ENCODE measurements around the gene GREB1L. TPM values are rescaled to one million over a fixed set of nuclear protein-coding genes. Genes with fewer than 3 reads are reported as not detected.

The GREB1L gene
- total and polyA plus RNA-seq, 2 of the 13 experiments (the other 11 are each of a cell fraction or from before 2014, with no cell fraction given), result 0.17 to 0.66 TPM

GRCh38 chr18:21546423-21546822 lies 304.4 kb downstream of the GREB1L start (continued):
- TF ChIP-seq, protein P1, sequence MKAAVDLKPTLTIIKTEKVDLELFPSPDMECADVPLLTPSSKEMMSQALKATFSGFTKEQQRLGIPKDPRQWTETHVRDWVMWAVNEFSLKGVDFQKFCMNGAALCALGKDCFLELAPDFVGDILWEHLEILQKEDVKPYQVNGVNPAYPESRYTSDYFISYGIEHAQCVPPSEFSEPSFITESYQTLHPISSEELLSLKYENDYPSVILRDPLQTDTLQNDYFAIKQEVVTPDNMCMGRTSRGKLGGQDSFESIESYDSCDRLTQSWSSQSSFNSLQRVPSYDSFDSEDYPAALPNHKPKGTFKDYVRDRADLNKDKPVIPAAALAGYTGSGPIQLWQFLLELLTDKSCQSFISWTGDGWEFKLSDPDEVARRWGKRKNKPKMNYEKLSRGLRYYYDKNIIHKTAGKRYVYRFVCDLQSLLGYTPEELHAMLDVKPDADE (CRISPR knock-in tag; IDR thresholded peaks at IDR 0.05), result no peak
- TF ChIP-seq NR2F1 (CRISPR knock-in tag; IDR thresholded peaks at IDR 0.05) (no peak), ZNF703 (CRISPR knock-in tag; IDR thresholded peaks at IDR 0.05; ENCODE audit: borderline replicate concordance) (no peak), MIER2 (CRISPR knock-in tag; IDR thresholded peaks at IDR 0.05) (no peak), ZMYM3 (CRISPR knock-in tag; IDR thresholded peaks at IDR 0.05) (peak; percentile 42; the same call in 1 of the 2 replicates), GABPB1 (CRISPR knock-in tag; IDR thresholded peaks at IDR 0.05) (no peak), MAFF (IDR thresholded peaks at IDR 0.05; ENCODE audit: low read depth, low read length) (no peak), U2AF2 (IDR thresholded peaks at IDR 0.05; ENCODE audit: low read depth, low read length) (no peak), PHF8 (CRISPR knock-in tag; IDR thresholded peaks at IDR 0.05) (no peak)

- Histone ChIP-seq H3K4me1 (ENCODE audit: insufficient read depth, low read length) (peaks cover 63% of the 10 kb centered on the region), H3K79me2 (ENCODE audit: insufficient read depth, low read length) (peaks cover 2% of the 10 kb centered on the region), H3K9me3 (ENCODE audit: low read length) (no peaks in the 10 kb centered on the region), H4K20me1 (ENCODE audit: insufficient read depth, low read length) (no peaks in the 10 kb centered on the region), H3K27ac (ENCODE audit: extremely low read length, insufficient read depth, low read length) (peak overlapping the region; percentile 80), H3K4me3 (replicated peaks in 1 of 3; ENCODE audit: insufficient read depth in 1 of 3, low read depth in 2 of 3, low read length in 3 of 3) (no peak overlapping the region), H3K36me3 (replicated peaks in 1 of 2; ENCODE audit: control insufficient read depth in 1 of 2, insufficient read depth in 2 of 2, low read length in 2 of 2) (peaks cover 2 to 16% of the 10 kb centered on the region in 2 experiments), H2AFZ (ENCODE audit: low read length) (no peak overlapping the region), H3K27me3 (ENCODE audit: control insufficient read depth in 1 of 2, insufficient read depth in 2 of 2, low read length in 2 of 2) (no peaks in the 10 kb centered on the region), H3K9ac (ENCODE audit: insufficient read depth, low read depth, low read length) (no peak overlapping the region), H3K4me2 (ENCODE audit: low read depth, low read length) (no peak overlapping the region)
- ChIA-PET CTCF (ENCODE audit: low intra/inter-chr PET ratio, low total read pairs) (no interaction called here), POLR2A (interaction anchor here (3.5 kb wide), 1 partner anchor 52 kb away, joined by 14 read pairs; the partner anchor contains the start of gene ESCO1)
- BruUV-seq (replicated peaks), result no TSS peak
- DNase-seq (ENCODE audit: low spot score) (no peak), FAIRE-seq (no peak), ATAC-seq (no peak)
- intact Hi-C loops (cut with micrococcal nuclease; ENCODE audit: unreplicated experiment) (no loop called here), in situ Hi-C loops (cut with HindIII; ENCODE audit: extremely low pct_ligation_motif_present, low pct_unique_long_range_greater_than_20kb) (no loop called here)
- 98% methylated on average over 2 of the region's 2 CpGs for WGBS (ENCODE audit: low lambda C conversion rate)
- peak; percentile 92 for TF ChIP-seq ZNF121 (CRISPR knock-in tag; IDR thresholded peaks at IDR 0.05)
- no peak for TF ChIP-seq GZF1 (CRISPR knock-in tag; IDR thresholded peaks at IDR 0.05)
Observed at GRCh38 chr18:21548647-21549046, 306.6 kb downstream of the GREB1L start.

Measured in HepG2 (cell line).